Left hindlimb (tissue), 1 donor: Measurements from ENCODE around the gene MARS1.
"Not testable (repeated sequence)": the region's sequence is repeated elsewhere in the genome, so short reads cannot be mapped to it uniquely, and the experiment has no call there.

Experiments used
- DNase-seq: peaks from one replicate; pipeline ENCODE4 v3.0.0-alpha.2; 2018

MARS1 gene

DNA sequence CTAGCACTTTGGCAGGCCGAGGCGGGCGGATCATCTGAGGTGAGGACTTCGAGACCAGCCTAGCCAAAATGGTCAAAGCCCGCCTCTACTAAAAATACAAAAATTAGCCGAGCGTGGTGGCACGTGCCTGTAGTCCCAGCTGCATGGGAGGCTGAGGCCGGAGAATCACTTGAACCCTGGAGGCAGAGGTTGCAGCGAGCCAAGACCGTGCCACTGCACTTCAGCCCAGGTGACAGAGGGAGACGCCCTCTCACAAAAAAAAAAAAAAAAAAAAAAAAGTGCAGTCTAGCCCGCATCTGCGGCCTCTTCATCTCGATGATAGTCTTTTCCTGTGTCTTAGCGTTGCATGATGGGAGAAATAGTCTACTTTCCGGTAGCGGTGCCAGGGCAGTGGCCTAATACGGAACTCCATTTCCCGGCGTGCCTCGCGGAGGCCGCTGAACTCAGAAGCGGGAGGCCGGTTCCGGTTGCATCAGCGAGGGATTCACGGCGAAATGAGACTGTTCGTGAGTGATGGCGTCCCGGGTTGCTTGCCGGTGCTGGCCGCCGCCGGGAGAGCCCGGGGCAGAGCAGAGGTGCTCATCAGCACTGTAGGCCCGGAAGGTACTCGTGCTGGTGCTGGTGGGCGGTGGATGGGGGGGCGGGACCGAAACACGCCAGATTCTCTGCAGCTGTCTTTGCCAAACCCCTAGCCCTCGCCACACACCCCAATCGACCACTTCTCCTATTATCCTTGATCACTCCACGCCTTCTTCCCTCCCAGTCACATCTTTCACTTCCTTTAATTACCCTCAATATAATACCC lies at the start of gene MARS1:
Gene MARS1, plus strand, starts transcription at position 472 of the 805 bp plus-strand sequence. Its CDS starts 23 bp downstream, at position 495.
- DNase-seq = peak; percentile 96

DNA sequence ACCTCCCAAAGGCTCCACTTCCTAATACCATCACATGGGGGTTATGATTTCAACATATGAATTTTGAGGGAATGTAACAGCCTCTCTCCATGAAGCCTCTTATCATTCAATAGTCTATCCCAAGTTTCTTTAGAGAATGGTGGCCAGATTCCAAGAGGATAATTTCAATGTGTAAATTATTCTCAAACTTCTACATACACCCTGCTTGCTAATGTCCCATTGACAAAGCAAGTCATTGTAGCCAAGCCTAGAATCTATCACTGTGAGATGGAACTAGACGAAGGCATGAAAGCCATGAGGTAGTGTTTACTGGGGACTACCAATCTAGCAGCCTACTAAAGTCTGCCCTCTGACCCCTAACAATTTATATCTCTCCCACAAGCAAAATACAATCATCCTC lies 49.5 kb upstream of the MARS1 start:
- DNase-seq = no peak

DNA sequence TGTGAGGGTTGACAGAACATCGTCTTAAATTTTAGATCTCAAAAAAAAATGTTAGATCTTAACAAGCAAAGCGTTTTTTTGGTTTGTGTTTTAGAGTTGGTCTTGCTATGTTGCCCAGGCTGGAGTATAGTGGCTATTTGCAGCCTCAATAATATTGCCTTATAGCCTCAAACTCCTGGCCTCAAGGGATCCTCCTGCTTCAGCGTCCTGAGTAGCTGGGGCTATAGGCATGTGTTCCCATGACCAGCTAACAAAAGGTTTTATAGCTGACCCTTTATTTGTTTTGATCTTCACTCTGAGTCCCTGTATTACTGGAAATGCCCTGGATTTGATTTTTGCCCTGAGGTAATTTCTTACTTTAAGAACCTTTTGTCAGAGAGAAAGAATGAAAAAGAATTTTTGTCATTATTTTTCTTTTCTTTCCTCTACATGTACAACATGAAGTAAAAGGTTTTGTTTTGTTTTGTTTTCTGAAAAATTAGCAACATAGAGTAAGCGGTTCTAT lies 48.1 kb upstream of the MARS1 start:
- no peak for DNase-seq

DNA sequence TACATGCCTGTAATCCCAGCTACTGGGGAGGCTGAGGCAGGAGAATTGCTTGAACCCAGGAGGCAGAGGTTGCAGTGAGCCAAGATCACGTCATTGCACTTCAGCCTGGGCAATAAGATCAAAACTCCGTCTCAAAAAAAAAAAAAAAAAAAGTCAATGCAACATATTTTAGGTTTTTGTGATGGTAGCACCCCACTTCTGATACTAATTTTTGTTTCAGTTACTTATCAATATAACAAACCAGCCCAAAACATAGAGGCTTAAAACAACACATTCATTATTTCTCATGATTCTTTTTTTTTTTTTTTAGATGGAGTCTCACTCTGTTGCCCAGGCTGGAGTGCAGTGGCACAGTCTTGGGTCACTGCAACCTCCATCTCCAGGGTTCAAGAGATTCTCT lies 46.5 kb upstream of the MARS1 start:
- DNase-seq = not testable (repeated sequence)

DNA sequence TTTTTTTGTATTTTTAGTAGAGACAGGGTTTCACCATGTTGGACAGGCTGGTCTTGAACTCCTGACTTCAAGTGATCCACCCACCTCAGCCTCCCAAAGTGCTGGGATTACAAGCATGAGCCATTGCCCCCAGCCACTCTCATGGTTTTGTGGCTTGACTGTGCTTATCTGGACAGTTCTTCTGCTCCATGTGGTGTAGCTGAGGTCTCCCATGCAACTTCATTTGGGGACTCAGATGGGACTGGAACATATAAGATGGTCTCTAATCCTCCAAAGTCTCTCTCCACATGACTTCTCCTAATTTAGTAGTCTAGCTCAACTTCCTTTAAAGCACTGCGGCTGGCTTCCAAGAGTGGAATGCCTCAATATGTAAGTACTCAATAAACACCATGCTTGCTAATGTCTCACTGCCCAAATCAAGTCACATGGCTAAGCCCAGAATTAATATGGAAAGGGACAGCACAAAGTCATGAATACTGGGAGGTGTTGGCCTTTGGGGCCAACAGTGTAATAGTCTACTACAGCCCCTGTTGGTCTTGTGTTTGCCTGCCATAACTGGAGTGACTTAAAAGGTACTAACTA lies 45.9 kb upstream of the MARS1 start:
- DNase-seq = no peak

DNA sequence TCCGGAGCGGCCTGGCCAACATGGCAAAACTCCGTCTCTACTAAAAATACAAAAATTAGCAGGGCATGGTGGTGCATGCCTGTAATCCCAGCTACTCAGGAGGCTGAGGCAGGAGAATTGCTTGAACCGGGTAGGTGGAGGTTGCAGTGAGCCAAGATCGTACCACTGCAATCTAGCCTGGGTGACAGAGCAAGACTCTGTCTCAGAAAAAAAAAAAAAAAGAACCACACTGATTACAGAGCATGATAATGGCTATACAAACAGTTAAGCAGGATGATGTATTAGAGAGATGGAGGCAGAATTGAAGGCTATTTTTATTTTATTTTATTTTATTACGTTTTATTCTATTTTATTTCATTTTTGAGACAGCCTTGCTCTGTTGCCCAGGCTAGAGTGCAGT lies 43.5 kb upstream of the MARS1 start:
- DNase-seq = not testable (repeated sequence)

DNA sequence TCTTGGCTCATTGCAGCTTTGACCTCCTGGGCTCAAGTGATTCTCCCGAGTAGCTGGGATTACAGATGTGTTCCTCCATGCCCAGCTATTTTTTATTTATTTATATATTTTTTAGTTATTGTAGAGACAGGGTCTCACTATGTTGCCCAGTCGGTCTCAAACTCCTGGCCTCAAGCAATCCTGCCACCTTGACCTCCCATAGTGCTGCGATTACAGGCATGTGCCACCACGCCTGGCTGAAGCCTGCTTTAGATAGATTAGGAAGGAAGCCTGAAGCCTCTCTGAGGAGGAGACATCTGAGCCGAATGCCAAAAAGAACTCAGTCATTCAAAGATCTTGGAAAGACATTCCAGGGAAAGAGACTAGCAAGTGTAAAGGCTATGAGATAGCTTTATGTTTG lies 43.1 kb upstream of the MARS1 start:
- DNase-seq = no peak

DNA sequence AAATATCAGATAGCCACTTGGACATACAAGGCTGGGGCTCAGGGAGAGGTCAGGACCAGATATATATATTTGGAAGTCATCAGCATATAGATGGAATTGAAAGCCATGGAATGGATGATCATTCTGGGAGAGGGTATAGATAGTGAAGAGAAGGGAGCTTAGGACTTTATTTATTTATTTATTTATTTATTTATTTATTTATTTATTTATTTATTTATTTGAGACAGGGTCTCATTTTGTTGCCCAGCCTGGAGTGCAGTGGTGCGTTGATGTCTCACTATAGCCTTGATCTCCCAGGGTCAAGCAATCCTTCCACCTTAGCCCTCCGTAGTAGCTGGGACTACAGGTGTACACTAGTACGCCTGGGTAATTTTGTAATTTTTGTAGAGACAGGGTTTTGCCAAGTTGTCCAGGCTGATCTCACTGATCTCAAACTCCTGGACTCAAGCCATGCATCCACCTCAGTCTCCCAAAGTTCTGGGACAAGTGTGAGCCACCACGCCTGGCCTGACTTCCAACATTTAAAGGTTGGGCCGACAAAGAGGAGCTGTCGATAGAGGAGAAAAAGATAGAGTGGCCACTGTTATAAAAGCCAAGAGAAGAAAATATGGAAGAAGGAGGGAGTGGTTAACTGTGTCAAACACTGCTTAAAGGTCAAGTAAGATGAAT lies 41.4 kb upstream of the MARS1 start:
- DNase-seq = no peak

DNA sequence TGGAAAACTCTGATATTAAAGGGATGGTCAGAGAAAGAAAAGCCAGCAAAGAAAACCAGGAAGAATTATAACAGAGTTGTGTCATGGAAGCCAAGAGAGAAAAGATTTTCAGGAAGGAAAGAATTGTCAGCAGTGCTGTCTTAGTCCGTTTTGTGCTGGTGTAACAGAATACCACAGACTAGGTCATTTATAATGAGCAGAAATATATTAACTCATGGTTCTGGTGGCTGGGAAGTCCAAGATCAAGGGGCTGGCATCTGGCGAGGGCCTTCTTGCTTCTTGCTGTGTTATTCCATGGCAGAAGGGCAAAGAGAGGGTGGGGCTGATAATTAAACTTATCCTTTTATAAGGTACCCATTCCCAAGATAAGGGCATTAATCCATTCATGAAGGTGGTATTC lies 39.2 kb upstream of the MARS1 start:
- DNase-seq = no peak

DNA sequence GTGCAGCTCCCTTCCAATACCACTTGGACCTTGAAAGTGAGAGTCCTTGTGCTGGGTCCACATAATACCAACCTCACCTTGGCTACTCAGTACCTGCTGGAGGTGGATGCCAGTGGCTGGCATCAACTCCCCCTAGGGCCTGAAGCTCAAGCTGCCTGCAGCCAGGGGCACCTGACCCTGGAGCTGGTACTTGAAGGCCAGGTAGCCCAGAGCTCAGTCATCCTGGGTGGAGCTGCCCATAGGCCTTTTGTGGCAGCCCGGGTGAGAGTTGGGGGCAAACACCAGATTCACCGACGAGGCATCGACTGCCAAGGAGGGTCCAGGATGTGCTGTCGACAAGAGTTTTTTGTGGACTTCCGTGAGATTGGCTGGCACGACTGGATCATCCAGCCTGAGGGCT lies 38.5 kb upstream of the MARS1 start:
- no peak for DNase-seq

DNA sequence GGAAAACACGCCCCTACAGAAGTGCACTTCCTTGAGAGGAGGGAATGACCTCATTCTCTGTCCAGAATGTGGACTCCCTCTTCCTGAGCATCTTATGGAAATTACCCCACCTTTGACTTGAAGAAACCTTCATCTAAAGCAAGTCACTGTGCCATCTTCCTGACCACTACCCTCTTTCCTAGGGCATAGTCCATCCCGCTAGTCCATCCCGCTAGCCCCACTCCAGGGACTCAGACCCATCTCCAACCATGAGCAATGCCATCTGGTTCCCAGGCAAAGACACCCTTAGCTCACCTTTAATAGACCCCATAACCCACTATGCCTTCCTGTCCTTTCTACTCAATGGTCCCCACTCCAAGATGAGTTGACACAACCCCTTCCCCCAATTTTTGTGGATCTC lies 37.8 kb upstream of the MARS1 start:
- DNase-seq = no peak

DNA sequence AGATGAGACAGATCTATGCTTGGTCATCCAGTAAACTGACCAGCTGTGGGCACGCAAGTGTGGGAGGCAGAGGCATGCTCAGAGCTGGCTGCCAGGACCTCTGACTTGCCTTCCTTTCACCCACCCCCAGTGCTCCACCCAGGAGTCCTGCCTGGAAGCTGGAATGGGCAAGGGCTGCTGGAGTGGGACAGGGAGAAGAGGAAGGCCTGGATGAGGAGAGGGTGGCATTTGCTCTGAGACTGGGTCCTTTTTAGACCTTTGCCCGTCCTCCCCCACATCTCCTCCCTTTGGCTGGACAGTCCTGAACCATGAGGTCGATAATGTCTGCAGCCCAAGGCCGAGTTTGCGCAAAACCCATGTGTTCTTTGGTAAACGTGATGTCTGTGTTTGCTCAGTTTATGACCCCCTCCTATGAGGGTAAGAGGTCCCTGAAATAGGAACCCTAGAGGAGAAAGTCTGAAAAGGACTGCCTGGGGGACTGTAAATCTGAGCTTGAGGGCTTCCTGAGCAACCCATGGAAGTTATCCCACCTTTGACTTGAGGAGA lies 36.6 kb upstream of the MARS1 start:
- no peak for DNase-seq

DNA sequence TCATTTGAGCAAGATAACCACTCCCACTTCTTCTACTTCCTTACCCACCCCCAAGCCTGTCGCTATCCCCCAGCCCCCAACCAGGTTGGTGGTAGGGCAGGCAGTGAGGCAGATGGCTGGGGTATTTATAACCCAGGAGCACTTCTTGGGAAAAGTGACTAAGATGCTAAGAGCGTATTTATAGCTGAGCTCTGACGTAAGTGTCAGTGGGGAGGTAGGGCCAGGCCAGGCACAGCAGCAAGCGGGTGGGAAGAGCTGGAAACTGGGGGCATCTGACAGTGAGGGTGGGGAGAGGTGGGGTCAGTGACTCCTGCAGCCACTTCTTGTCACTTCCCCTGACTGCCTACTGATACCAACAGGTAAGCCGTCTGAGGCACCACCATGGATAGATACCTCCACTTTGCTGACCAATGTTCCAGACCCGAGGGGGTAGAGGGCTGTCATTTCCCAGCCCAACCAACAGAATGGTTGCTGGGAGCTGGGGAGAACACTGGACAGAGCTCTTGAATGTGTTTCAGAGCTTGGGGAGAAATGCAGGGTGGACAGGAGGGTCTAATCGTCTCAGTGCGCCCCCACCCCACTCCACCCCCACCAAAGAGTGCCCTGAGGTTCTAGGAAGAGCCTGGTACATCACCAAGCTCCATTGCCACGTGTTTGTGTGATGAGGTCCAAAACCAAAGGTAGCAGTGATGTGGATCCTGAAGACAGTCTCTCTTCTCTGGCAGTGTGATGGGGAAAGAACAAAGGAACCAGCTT lies 35.5 kb upstream of the MARS1 start:
- peak; percentile 67 for DNase-seq

DNA sequence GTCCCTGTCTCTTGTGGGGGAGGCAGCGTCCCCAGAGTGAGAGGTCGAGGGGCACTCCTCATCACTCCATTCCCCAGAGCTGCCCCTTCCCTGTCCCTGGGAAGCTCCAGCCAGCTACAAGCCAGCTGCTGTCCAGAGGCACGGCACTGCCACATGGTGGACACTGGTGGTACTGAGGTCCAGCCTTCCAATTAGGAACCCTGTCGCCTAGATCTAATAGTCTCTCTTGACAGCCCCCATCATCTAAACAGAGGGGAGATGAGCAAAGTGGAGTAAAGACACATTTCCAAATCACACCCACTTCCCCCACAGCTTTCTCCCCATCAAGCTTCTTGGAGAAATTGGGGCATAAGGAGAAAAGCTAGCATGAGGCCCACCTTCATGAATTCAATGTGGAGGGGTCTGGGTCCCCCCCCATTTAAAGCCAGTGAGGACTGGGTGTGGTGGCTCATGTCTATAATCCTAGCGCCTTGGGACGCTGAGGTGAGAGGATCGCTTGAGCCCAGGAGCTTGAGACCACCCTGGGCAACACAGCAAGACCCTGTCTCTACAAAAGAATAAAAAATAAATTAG lies 34.8 kb upstream of the MARS1 start:
- DNase-seq = peak; percentile 74

DNA sequence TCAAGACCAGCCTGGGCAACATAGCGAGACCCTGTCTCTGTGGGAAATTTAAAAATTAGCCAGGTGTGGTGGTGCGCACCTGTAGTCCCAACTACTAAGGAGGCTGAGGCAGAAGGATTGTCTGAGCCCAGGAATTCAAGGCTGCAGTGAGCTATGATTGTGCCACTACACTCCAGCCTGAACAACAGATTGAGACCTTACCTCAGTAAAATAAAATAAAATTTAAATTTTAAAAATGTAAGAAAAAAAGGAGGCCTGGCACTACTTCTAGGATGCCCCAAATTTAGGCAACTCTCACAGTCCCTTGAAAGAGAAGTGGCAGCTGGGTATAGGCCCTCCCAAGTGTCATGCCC lies 33.7 kb upstream of the MARS1 start:
- DNase-seq = no peak

DNA sequence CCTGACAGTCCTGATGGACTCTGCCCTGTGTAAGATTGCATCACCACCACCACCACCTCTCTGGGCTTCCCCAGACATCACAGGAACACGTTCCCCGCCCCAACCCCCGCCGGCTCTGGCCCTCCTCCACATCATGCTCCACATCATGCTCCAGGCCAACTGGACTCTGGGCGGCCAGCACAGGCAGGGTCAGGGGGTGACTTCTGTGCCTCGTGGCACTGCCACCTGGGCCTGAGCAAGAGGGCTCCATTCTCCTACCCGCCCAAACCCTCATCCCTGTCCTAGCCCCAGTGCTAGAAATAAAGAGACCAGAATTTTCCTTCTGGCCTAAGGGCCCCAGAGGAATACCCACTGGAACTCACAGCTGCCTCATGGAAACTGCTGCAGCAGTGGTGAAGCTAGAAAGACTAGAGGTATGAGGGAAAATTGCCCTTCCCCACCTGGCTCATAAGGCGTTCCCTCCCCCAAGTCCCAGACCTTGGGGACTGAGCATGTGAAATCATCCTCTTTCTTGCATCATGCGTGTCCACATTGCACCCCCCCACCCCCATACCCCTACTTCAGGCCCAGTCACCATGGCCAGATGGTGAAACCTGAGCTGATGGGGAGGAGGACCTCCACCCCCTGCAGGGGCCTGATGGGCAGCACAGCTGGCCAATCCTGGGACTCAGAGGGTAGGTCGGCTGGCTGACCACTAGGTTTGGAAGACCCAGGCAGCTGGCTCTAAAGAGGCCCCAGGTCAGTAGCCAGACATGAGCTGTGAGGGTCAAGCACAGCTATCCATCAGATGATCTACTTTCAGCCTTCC lies 33.1 kb upstream of the MARS1 start, which contains the start of gene INHBE:
Gene INHBE, plus strand, starts transcription at position 742 of the 808 bp plus-strand sequence. CDS start 230 bp downstream, outside the sequence.
- no peak for DNase-seq

DNA sequence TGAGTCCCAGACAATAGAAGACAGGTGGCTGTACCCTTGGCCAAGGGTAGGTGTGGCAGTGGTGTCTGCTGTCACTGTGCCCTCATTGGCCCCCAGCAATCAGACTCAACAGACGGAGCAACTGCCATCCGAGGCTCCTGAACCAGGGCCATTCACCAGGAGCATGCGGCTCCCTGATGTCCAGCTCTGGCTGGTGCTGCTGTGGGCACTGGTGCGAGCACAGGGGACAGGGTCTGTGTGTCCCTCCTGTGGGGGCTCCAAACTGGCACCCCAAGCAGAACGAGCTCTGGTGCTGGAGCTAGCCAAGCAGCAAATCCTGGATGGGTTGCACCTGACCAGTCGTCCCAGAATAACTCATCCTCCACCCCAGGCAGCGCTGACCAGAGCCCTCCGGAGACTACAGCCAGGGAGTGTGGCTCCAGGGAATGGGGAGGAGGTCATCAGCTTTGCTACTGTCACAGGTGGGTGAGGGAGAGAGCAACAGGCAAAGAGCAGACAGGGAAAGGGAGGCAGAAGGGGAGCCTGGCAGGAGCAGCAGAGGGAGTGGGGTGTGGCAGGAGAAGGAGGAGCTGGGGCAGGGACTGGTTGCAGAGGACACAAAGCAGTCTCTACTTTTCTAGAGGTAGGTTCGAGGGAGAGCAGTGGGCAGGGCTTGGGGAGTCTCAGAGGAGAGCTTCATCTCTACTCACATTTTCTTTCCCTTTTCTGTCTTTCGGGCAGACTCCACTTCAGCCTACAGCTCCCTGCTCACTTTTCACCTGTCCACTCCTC lies 32.3 kb upstream of the MARS1 start:
- DNase-seq = no peak

DNA sequence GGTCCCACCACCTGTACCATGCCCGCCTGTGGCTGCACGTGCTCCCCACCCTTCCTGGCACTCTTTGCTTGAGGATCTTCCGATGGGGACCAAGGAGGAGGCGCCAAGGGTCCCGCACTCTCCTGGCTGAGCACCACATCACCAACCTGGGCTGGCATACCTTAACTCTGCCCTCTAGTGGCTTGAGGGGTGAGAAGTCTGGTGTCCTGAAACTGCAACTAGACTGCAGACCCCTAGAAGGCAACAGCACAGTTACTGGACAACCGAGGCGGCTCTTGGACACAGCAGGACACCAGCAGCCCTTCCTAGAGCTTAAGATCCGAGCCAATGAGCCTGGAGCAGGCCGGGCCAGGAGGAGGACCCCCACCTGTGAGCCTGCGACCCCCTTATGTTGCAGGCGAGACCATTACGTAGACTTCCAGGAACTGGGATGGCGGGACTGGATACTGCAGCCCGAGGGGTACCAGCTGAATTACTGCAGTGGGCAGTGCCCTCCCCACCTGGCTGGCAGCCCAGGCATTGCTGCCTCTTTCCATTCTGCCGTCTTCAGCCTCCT lies 31.6 kb upstream of the MARS1 start:
- DNase-seq = no peak

DNA sequence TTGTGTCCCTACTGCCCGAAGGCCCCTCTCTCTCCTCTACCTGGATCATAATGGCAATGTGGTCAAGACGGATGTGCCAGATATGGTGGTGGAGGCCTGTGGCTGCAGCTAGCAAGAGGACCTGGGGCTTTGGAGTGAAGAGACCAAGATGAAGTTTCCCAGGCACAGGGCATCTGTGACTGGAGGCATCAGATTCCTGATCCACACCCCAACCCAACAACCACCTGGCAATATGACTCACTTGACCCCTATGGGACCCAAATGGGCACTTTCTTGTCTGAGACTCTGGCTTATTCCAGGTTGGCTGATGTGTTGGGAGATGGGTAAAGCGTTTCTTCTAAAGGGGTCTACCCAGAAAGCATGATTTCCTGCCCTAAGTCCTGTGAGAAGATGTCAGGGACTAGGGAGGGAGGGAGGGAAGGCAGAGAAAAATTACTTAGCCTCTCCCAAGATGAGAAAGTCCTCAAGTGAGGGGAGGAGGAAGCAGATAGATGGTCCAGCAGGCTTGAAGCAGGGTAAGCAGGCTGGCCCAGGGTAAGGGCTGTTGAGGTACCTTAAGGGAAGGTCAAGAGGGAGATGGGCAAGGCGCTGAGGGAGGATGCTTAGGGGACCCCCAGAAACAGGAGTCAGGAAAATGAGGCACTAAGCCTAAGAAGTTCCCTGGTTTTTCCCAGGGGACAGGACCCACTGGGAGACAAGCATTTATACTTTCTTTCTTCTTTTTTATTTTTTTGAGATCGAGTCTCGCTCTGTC lies 31.0 kb upstream of the MARS1 start:
- no peak for DNase-seq

DNA sequence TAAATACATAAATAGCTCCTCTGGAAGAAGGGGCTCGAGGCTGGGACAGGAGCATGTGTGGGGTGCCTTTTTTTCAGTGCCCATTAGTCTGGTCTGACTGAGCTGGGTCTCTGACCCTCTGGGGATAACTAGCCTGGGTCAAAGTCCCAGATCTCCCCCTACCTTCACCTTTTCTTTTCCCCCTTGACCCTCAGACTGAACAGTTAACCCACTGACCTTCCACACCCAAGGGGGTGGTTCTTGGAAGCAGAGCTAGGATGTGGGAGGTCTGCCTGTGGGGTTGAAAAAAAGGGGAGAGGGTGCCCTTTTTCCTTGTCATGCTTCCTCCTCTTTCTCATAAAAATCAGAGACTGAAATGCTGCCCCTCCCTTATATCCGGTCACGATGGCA lies 29.2 kb upstream of the MARS1 start:
- DNase-seq = no peak
